ENCODE measurements around the gene VIL1. TPM values are rescaled to one million over a fixed set of nuclear protein-coding genes. Genes with fewer than 3 reads are reported as not detected.
A peak's percentile ranks its signal among the peaks of the same experiment; 100 is the strongest.

Gene VIL1
- total RNA-seq, 1 donor = not detected

- H3K4me3 ChIP-seq (ENCODE audit: low read depth, low read length) = peak overlapping the region; percentile 77
- TF ChIP-seq CTCF (IDR thresholded peaks at IDR 0.05; ENCODE audit: insufficient read depth, low read length) = no peak
- DNase-seq (ENCODE audit: low read depth) = no peak
Measured at GRCh38 chr2:218401890-218402289, 17.0 kb upstream of the VIL1 start.

GRCh38 chr2:218402491-218402901, 16.4 kb upstream of the VIL1 start:
- no peak for TF ChIP-seq CTCF (IDR thresholded peaks at IDR 0.05; ENCODE audit: insufficient read depth, low read length)
- DNase-seq (ENCODE audit: low read depth) = no peak

GRCh38 chr2:218402911-218403411, 16.0 kb upstream of the VIL1 start:
- TF ChIP-seq CTCF (IDR thresholded peaks at IDR 0.05; ENCODE audit: insufficient read depth, low read length) = no peak
- H3K4me3 ChIP-seq (ENCODE audit: low read depth, low read length) = no peak overlapping the region
- DNase-seq (ENCODE audit: low read depth) = no peak

More at GRCh38 chr2:218402491-218402901, 16.4 kb upstream of the VIL1 start:
- no peak overlapping the region for H3K4me3 ChIP-seq (ENCODE audit: low read depth, low read length)

- no peak for TF ChIP-seq CTCF (IDR thresholded peaks at IDR 0.05; ENCODE audit: insufficient read depth, low read length)
- no peak overlapping the region for H3K4me3 ChIP-seq (ENCODE audit: low read depth, low read length)
- DNase-seq (ENCODE audit: low read depth) = no peak
Measured at GRCh38 chr2:218403810-218404209, 15.1 kb upstream of the VIL1 start.

- no peak for TF ChIP-seq CTCF (IDR thresholded peaks at IDR 0.05; ENCODE audit: insufficient read depth, low read length)
- DNase-seq (ENCODE audit: low read depth) = no peak
- H3K4me3 ChIP-seq (ENCODE audit: low read depth, low read length) = no peak overlapping the region
Measured at GRCh38 chr2:218404351-218405085, 14.4 kb upstream of the VIL1 start.

- H3K4me3 ChIP-seq (ENCODE audit: low read depth, low read length) = no peak overlapping the region
- DNase-seq (ENCODE audit: low read depth) = no peak
- no peak for TF ChIP-seq CTCF (IDR thresholded peaks at IDR 0.05; ENCODE audit: insufficient read depth, low read length)
Measured at GRCh38 chr2:218405086-218405745, 13.7 kb upstream of the VIL1 start.
